Panc1 (cell line): Measurements from ENCODE around the gene TBX19. TPM values are rescaled to one million over a fixed set of nuclear protein-coding genes. Genes with fewer than 3 reads are reported as not detected.

Experiments
- ATAC-seq: fragments of 200-7000 bp; cut with Tn5 transposase; 2 replicates; pipeline ENCODE4 v1.9.1; 2020; ENCODE audit warnings: mild to moderate bottlenecking, moderate library complexity
- BruUV-seq: library from RNA; stranded (reverse); fragments of 400-500 nt; replicated peaks from 2 replicates; lab custom pipeline; 2021; lab: Mats Ljungman, UMichigan
- CTCF ChIA-PET: fragments of 300-600 bp; sonication (Branson Sonifier 250); formaldehyde crosslinking; loops from one replicate; lab custom pipeline; 2022; ENCODE audit warnings: antibody characterized with exemption; lab: Charles Lee
- POLR2A ChIA-PET: fragments of 300-600 bp; sonication (Branson Sonifier 250); formaldehyde crosslinking; loops from one replicate; lab custom pipeline; 2022; ENCODE audit warnings: antibody characterized with exemption; lab: Charles Lee
- DNase-seq: peaks from one replicate; pipeline ENCODE4 v3.0.0-alpha.2; 2010; ENCODE audit warnings: low read depth, low spot score
- H3K27ac ChIP-seq: 2 replicates; pipeline ENCODE4 v1.5.1; 2011; ENCODE audit warnings: mild to moderate bottlenecking, low read length, inconsistent platforms
- H3K27me3 ChIP-seq: fragments of 200-500 bp; sonication (Bioruptor generic); 2 replicates; pipeline ENCODE4 v1.6.0; 2014; ENCODE audit warnings: low read length, inconsistent platforms; ENCODE audit not compliant: control insufficient read depth, insufficient read depth
- H3K36me3 ChIP-seq: fragments of 200-500 bp; sonication (Bioruptor generic); 2 replicates; pipeline ENCODE4 v1.5.1; 2014; ENCODE audit warnings: inconsistent platforms, mild to moderate bottlenecking, low read length, moderate library complexity; ENCODE audit not compliant: control insufficient read depth, insufficient read depth
- H3K4me1 ChIP-seq: 2 replicates; pipeline ENCODE4 v1.5.1; 2011; ENCODE audit warnings: inconsistent platforms, mild to moderate bottlenecking, low read length, moderate library complexity; ENCODE audit not compliant: control insufficient read depth, insufficient read depth
- H3K4me3 ChIP-seq, 2 experiments: 2 replicates each; pipeline ENCODE4 v1.5.1; 2011 to 2012; ENCODE audit warnings: low read depth in 2 of 2, low read length in 2 of 2, mild to moderate bottlenecking in 2 of 2, inconsistent platforms in 1 of 2, moderate library complexity in 1 of 2
- H3K9me3 ChIP-seq: fragments of 200-500 bp; sonication (Bioruptor generic); 2 replicates; pipeline ENCODE4 v1.5.1; 2014; ENCODE audit warnings: low read depth, mild to moderate bottlenecking, inconsistent platforms, low read length, moderate library complexity; ENCODE audit not compliant: control insufficient read depth, insufficient read depth
- CTCF ChIP-seq: fragments of 450-650 bp; IDR thresholded peaks from 2 replicates; pipeline ENCODE4 v1.5.1; 2017; ENCODE audit warnings: mild to moderate bottlenecking
- POLR2AphosphoS5 ChIP-seq: IDR thresholded peaks from 2 replicates; pipeline ENCODE4 v1.6.1; 2012; ENCODE audit warnings: mild to moderate bottlenecking, low read depth, low read length, moderate library complexity
- REST ChIP-seq, 2 experiments: IDR thresholded peaks; 2 replicates each; pipeline ENCODE4 v1.6.1; 2011 to 2012; ENCODE audit warnings: low read depth in 2 of 2, control low read depth in 1 of 2, low read length in 1 of 2, mild to moderate bottlenecking in 1 of 2, moderate library complexity in 1 of 2; ENCODE audit not compliant: insufficient read depth in 1 of 2
- SIN3A ChIP-seq: IDR thresholded peaks from 2 replicates; pipeline ENCODE4 v1.6.1; 2012; ENCODE audit warnings: low read depth, mild to moderate bottlenecking, low read length, moderate library complexity, borderline replicate concordance; ENCODE audit not compliant: insufficient read depth
- TCF7L2 ChIP-seq: IDR thresholded peaks from 2 replicates; pipeline ENCODE4 v1.6.1; 2011; ENCODE audit warnings: mild to moderate bottlenecking, low read depth, low read length, inconsistent platforms
- in situ Hi-C: cut with HindIII; loops from 2 replicates; pipeline ENCODE4 v1.10.0; 2016; ENCODE audit warnings: low sequenced_read_pairs, low pct_unique_long_range_greater_than_20kb
- intact Hi-C: fragments of 100-400 bp; cut with micrococcal nuclease; formaldehyde crosslinking; loops from one replicate; pipeline ENCODE4 v1.10.0; 2022; ENCODE audit not compliant: unreplicated experiment
- total RNA-seq: library from RNA; stranded (reverse); gene quantifications from one replicate; pipeline ENCODE4 v1.2.1, GENCODE V29; 2021; ENCODE audit not compliant: unreplicated experiment

TBX19 gene
- total RNA-seq, 1 experiment from 2014 or later, result 2.2 TPM

GRCh38 chr1:168257397-168257796 lies 23.3 kb upstream of the TBX19 start:
- in situ Hi-C loops (no loop called here), intact Hi-C loops (no loop called here)
- CTCF ChIA-PET, result no interaction called here
- H3K36me3 ChIP-seq, result no peaks in the 10 kb centered on the region
- TF ChIP-seq REST (IDR thresholded peaks at IDR 0.05; ENCODE audit: insufficient read depth in 1 of 2, low read depth in 2 of 2, low read length in 1 of 2) (no peak), TCF7L2 (no peak), POLR2AphosphoS5 (no peak), SIN3A (no peak), CTCF (no peak)
- H3K27ac ChIP-seq, result no peak overlapping the region
- no peak overlapping the region for H3K4me3 ChIP-seq
- no peaks in the 10 kb centered on the region for H3K27me3 ChIP-seq
- H3K9me3 ChIP-seq, result peaks cover 7% of the 10 kb centered on the region; the same call in 1 of the 2 replicates
- BruUV-seq, result no TSS peak
- no peak for DNase-seq
- POLR2A ChIA-PET, result no interaction called here
- no peak for ATAC-seq
- no peaks in the 10 kb centered on the region for H3K4me1 ChIP-seq

- Histone ChIP-seq H3K27ac (no peak overlapping the region), H3K9me3 (peaks cover 7% of the 10 kb centered on the region; the same call in 1 of the 2 replicates), H3K4me3 (no peak overlapping the region), H3K4me1 (no peaks in the 10 kb centered on the region), H3K36me3 (no peaks in the 10 kb centered on the region), H3K27me3 (no peaks in the 10 kb centered on the region)
- DNase-seq (no peak), ATAC-seq (no peak)
- POLR2A ChIA-PET, result no interaction called here
- intact Hi-C loops (no loop called here), in situ Hi-C loops (no loop called here)
- TF ChIP-seq TCF7L2, result no peak
- no TSS peak for BruUV-seq
- CTCF ChIA-PET, result no interaction called here
These were observed 21.1 kb upstream of the TBX19 start for GRCh38 chr1:168259567-168259966.

GRCh38 chr1:168260393-168260792 lies 20.3 kb upstream of the TBX19 start:
- CTCF ChIA-PET, result no interaction called here
- BruUV-seq, result no TSS peak
- no peak for TF ChIP-seq SIN3A
- no peak for TF ChIP-seq POLR2AphosphoS5
- no peak for TF ChIP-seq CTCF
- TF ChIP-seq REST (IDR thresholded peaks at IDR 0.05; ENCODE audit: insufficient read depth in 1 of 2, low read depth in 2 of 2, low read length in 1 of 2), result no peak
- no peak for TF ChIP-seq TCF7L2

More at GRCh38 chr1:168260393-168260792, 20.3 kb upstream of the TBX19 start:
- no peak overlapping the region for H3K4me3 ChIP-seq
- no peaks in the 10 kb centered on the region for H3K36me3 ChIP-seq
- H3K27ac ChIP-seq, result no peak overlapping the region
- intact Hi-C loops (no loop called here), in situ Hi-C loops (no loop called here)
- DNase-seq (no peak), ATAC-seq (no peak)
- POLR2A ChIA-PET, result no interaction called here
- peaks cover 7% of the 10 kb centered on the region; the same call in 1 of the 2 replicates for H3K9me3 ChIP-seq
- no peaks in the 10 kb centered on the region for H3K4me1 ChIP-seq
- no peaks in the 10 kb centered on the region for H3K27me3 ChIP-seq
